ENCODE data around the gene XPC.

The XPC gene

GRCh38 chr3:14096742-14097141 is 81.7 kb downstream of the XPC start:
- TF ChIP-seq, protein P1, sequence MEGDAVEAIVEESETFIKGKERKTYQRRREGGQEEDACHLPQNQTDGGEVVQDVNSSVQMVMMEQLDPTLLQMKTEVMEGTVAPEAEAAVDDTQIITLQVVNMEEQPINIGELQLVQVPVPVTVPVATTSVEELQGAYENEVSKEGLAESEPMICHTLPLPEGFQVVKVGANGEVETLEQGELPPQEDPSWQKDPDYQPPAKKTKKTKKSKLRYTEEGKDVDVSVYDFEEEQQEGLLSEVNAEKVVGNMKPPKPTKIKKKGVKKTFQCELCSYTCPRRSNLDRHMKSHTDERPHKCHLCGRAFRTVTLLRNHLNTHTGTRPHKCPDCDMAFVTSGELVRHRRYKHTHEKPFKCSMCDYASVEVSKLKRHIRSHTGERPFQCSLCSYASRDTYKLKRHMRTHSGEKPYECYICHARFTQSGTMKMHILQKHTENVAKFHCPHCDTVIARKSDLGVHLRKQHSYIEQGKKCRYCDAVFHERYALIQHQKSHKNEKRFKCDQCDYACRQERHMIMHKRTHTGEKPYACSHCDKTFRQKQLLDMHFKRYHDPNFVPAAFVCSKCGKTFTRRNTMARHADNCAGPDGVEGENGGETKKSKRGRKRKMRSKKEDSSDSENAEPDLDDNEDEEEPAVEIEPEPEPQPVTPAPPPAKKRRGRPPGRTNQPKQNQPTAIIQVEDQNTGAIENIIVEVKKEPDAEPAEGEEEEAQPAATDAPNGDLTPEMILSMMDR (IDR thresholded peaks at IDR 0.05; ENCODE audit: low read depth, low read length, missing control alignments): no peak
- H3K4me3 ChIP-seq (replicated peaks; ENCODE audit: low read depth, low read length): no peak overlapping the region
- no peak for DNase-seq (ENCODE audit: extremely low read depth, low read depth)
